ENCODE results near the gene LSG1. TPM values are rescaled to one million over a fixed set of nuclear protein-coding genes. Genes with fewer than 3 reads are reported as not detected.

The LSG1 gene
- total and polyA plus RNA-seq, 10 of the 15 experiments (the other 5 are each of a cell fraction or from before 2014, with no cell fraction given): 14.3 to 75.6 (median 54.4) TPM

DNA sequence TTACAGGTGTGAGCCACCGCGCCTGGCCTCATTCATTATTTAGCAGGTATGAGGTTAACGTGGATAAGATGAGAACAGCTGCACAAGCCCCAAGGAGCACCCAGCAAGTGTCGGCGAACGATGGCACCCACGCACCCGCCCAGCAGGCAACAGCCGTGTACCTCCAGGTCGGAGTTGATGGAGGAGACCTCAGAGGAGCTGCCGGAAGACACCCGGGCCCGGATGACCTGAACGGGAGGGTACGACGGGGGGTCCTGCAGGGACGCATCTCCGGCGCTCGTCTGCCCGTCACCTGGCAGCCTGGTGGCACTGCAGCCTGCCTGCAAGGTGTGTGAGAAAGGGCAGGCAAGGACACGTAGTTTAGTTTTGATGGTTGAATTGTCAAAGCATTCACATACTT is 67.9 kb downstream of the LSG1 start (continued):
- TF ChIP-seq, protein P1, sequence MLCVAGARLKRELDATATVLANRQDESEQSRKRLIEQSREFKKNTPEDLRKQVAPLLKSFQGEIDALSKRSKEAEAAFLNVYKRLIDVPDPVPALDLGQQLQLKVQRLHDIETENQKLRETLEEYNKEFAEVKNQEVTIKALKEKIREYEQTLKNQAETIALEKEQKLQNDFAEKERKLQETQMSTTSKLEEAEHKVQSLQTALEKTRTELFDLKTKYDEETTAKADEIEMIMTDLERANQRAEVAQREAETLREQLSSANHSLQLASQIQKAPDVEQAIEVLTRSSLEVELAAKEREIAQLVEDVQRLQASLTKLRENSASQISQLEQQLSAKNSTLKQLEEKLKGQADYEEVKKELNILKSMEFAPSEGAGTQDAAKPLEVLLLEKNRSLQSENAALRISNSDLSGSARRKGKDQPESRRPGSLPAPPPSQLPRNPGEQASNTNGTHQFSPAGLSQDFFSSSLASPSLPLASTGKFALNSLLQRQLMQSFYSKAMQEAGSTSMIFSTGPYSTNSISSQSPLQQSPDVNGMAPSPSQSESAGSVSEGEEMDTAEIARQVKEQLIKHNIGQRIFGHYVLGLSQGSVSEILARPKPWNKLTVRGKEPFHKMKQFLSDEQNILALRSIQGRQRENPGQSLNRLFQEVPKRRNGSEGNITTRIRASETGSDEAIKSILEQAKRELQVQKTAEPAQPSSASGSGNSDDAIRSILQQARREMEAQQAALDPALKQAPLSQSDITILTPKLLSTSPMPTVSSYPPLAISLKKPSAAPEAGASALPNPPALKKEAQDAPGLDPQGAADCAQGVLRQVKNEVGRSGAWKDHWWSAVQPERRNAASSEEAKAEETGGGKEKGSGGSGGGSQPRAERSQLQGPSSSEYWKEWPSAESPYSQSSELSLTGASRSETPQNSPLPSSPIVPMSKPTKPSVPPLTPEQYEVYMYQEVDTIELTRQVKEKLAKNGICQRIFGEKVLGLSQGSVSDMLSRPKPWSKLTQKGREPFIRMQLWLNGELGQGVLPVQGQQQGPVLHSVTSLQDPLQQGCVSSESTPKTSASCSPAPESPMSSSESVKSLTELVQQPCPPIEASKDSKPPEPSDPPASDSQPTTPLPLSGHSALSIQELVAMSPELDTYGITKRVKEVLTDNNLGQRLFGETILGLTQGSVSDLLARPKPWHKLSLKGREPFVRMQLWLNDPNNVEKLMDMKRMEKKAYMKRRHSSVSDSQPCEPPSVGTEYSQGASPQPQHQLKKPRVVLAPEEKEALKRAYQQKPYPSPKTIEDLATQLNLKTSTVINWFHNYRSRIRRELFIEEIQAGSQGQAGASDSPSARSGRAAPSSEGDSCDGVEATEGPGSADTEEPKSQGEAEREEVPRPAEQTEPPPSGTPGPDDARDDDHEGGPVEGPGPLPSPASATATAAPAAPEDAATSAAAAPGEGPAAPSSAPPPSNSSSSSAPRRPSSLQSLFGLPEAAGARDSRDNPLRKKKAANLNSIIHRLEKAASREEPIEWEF (IDR thresholded peaks at IDR 0.05; ENCODE audit: insufficient replicate concordance, low read depth, low read length): no peak
- TF ChIP-seq CBFB (IDR thresholded peaks at IDR 0.05; ENCODE audit: low read depth): no peak
- TF ChIP-seq, protein P2, sequence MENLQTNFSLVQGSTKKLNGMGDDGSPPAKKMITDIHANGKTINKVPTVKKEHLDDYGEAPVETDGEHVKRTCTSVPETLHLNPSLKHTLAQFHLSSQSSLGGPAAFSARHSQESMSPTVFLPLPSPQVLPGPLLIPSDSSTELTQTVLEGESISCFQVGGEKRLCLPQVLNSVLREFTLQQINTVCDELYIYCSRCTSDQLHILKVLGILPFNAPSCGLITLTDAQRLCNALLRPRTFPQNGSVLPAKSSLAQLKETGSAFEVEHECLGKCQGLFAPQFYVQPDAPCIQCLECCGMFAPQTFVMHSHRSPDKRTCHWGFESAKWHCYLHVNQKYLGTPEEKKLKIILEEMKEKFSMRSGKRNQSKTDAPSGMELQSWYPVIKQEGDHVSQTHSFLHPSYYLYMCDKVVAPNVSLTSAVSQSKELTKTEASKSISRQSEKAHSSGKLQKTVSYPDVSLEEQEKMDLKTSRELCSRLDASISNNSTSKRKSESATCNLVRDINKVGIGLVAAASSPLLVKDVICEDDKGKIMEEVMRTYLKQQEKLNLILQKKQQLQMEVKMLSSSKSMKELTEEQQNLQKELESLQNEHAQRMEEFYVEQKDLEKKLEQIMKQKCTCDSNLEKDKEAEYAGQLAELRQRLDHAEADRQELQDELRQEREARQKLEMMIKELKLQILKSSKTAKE (IDR thresholded peaks at IDR 0.05; ENCODE audit: low read depth, poor library complexity, severe bottlenecking): no peak
- TF ChIP-seq ZNF622 (IDR thresholded peaks at IDR 0.05): no peak
- TF ChIP-seq, protein P3, sequence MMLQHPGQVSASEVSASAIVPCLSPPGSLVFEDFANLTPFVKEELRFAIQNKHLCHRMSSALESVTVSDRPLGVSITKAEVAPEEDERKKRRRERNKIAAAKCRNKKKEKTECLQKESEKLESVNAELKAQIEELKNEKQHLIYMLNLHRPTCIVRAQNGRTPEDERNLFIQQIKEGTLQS (IDR thresholded peaks at IDR 0.05; ENCODE audit: borderline replicate concordance, extremely low read depth, low read depth, low read length): no peak
